ENCODE measurements around the gene TM4SF1.
A peak's percentile ranks its signal among the peaks of the same experiment; 100 is the strongest.

TM4SF1 gene

DNA sequence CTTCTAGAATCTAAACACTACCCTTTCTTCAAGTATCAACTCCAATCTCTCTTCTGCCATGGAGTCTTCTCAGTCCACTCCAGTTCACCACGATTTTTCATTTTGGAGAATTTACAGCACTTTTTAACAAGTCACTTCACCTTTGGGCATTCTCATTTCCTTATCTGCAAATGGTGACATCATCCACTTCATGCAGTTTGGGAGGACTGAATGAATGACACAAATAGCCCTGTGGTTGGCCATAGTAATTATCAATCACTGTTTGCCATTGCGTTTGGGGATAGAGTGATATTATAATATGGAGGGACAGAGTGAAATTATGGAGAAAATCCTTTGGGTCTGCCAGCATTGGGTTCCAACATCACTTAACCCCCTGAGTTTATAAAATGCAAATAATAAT is 38.0 kb upstream of the TM4SF1 start:
- peak overlapping the region; percentile 68 to 88 for H3K27ac ChIP-seq
- TF ChIP-seq, protein P1, sequence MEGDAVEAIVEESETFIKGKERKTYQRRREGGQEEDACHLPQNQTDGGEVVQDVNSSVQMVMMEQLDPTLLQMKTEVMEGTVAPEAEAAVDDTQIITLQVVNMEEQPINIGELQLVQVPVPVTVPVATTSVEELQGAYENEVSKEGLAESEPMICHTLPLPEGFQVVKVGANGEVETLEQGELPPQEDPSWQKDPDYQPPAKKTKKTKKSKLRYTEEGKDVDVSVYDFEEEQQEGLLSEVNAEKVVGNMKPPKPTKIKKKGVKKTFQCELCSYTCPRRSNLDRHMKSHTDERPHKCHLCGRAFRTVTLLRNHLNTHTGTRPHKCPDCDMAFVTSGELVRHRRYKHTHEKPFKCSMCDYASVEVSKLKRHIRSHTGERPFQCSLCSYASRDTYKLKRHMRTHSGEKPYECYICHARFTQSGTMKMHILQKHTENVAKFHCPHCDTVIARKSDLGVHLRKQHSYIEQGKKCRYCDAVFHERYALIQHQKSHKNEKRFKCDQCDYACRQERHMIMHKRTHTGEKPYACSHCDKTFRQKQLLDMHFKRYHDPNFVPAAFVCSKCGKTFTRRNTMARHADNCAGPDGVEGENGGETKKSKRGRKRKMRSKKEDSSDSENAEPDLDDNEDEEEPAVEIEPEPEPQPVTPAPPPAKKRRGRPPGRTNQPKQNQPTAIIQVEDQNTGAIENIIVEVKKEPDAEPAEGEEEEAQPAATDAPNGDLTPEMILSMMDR (IDR thresholded peaks at IDR 0.05), result no peak
- H3K4me3 ChIP-seq, result no peak overlapping the region
- no peak for DNase-seq (ENCODE audit: low spot score)

DNA sequence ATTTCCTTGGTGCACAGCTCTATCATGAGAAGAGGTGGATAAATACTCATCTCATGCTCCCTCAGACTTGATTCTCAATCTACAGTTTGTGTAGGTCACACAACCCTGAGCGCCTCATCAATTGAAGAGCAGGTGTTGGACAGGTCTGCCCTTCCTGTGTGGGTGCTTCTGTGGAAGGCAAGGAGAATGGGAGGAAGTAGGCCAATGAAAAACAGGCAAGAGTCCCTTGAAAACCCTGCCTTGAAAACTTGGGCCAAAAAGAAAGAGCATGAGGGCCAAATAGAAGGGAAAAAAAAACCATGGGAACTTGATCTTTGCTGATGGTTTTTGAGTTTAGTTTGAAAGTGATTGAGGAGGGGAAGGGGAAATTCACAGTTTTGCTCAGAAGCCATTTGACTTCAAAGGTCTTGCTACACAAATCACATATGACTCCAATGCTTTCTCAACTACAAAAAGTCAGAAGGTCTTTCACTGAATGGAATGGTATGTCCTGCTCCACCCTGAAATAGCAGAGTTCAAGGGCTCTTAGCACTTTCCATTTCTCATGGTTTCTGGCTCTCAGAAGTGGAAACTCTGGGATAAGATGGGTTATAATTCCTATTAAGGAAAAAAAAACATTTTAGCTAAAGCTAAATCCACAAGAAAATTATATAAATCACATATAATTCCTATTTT is 37.2 kb upstream of the TM4SF1 start:
- no peak for DNase-seq (ENCODE audit: low spot score)
- TF ChIP-seq, protein P1 (IDR thresholded peaks at IDR 0.05), result no peak
- no peak overlapping the region for H3K4me3 ChIP-seq
- peak overlapping the region; percentile 68 to 88 for H3K27ac ChIP-seq

DNA sequence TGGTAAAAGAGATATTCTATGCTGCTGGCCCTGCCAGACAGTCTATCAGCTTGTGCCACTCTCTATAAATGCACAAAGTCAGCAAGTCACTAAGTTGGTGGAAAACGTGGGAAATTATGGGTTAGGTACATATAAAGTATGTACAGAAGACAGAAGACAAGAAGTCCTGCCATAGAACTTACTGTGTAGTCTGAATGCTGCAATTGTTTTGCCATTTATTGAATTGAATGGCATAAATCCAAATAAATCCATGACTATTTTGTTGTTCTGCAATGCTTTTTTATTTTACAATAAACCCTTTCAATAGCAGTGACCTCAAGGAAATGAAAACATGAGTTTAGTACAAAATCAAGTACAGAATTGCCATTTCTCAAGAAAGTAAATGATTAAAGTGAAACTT is 34.1 kb upstream of the TM4SF1 start:
- Histone ChIP-seq H3K27ac (no peak overlapping the region), H3K4me3 (no peak overlapping the region)
- DNase-seq (ENCODE audit: low spot score), result no peak
- TF ChIP-seq, protein P1 (IDR thresholded peaks at IDR 0.05), result no peak

DNA sequence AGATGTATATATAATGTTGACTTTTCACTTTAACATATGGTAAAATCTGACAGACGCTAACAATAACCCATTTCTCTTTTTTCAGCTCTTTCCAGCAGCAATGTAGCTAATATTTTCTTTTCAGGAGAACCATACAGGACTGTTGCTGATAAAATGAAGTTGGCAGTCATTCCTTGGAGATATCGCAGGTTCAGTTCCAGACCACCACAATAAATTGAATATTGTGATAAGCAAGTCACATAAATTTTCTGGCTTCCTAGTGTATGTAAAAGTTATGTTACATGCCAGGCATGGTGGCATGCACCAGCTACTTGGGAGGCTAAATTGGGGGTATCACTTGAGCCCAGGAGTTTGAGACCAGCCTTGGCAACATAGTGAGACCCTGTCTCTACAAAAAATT is 31.9 kb upstream of the TM4SF1 start:
- TF ChIP-seq, protein P1 (IDR thresholded peaks at IDR 0.05), result no peak
- no peak for DNase-seq (ENCODE audit: low spot score)
- H3K4me3 ChIP-seq, result no peak overlapping the region
- no peak overlapping the region for H3K27ac ChIP-seq

DNA sequence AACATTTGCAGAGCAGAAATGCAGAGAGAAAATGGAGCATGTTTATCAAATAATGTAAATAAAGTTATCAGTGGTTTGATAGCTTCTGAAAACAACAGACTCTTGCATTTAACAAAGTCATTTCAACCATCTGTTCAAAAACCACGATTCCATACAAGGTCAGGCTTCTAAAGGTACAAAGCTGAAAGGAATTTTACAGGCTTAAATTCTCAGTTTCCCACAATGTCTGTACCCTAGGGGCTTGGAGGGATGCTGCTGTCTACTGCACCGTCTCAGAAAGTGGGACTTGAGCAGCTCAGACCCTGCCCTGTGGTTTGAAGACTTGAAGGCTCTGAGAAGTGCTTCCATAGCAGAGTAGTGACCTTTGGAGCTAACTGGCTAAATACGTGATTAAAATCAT is 30.4 kb upstream of the TM4SF1 start:
- no peak overlapping the region for H3K4me3 ChIP-seq
- no peak for DNase-seq (ENCODE audit: low spot score)
- H3K27ac ChIP-seq, result peak overlapping the region; percentile 25 to 55
- TF ChIP-seq, protein P1 (IDR thresholded peaks at IDR 0.05), result no peak

DNA sequence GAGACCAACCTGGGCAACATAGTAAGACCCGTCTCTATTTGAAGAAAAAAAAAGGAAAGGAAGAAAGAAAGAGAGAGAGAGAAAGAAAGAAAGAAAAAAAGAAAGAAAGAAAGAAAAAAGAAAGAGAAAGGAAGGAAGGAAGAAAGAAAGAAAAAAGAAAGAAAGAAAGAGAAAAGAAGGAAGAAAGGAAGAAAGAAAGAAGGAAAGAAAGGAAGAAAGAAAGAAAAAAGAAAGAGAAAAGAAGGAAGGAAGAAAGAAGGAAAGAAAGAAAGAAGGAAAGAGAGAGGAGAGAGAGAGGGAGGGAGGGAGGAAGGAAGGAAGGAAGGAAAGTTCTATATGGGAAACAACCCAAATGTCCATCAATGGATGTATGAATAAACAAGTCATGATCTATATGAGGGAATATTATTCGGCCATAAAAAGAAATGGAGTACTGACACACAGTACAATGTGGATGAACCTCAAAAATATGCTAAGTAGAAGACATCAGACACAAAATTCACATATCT is 28.8 kb upstream of the TM4SF1 start:
- no peak for DNase-seq (ENCODE audit: low spot score)
- TF ChIP-seq, protein P1 (IDR thresholded peaks at IDR 0.05), result no peak
- H3K27ac ChIP-seq, result no peak overlapping the region
- no peak overlapping the region for H3K4me3 ChIP-seq

DNA sequence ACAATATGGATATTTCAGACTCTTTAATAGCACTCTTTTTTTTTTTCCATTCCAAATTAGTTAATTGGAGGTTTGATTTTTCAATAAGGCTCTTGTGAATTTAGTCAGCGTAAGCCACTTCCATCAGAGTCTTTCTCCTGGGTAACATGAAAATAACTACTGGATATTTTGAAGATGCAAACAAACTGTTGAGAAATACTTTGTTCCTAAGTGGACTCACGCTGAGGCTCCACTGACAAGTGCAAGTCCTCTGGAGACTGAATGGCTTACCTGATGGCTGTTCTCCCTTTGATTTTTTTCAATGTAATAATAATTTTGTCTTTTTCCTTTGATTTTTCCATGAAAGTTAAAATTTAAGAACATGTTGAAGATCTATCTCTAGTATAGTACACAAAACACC is 26.0 kb upstream of the TM4SF1 start:
- no peak for DNase-seq (ENCODE audit: low spot score)
- TF ChIP-seq, protein P1 (IDR thresholded peaks at IDR 0.05), result no peak
- Histone ChIP-seq H3K4me3 (no peak overlapping the region), H3K27ac (no peak overlapping the region)
